Mononuclear cell (primary cell): Measurements from ENCODE around the gene GP1BA. TPM values are rescaled to one million over a fixed set of nuclear protein-coding genes. Genes with fewer than 3 reads are reported as not detected.

Experiments
- H3K27me3 ChIP-seq: 2 replicates; pipeline ENCODE4 v1.6.0; 2011; ENCODE audit warnings: low read length, control low read depth; ENCODE audit not compliant: insufficient read depth
- H3K4me1 ChIP-seq: 2 replicates; pipeline ENCODE4 v1.5.1; 2011; ENCODE audit warnings: mild to moderate bottlenecking, low read length, control low read depth; ENCODE audit not compliant: insufficient read depth
- H3K4me3 ChIP-seq: 2 replicates; pipeline ENCODE4 v1.5.1; 2011; ENCODE audit warnings: mild to moderate bottlenecking, low read length, moderate library complexity
- H3K9me3 ChIP-seq: 2 replicates; pipeline ENCODE4 v1.5.1; 2011; ENCODE audit warnings: low read depth, mild to moderate bottlenecking, control low read depth, low read length
- total RNA-seq: library from RNA; depleted of rRNA; stranded (reverse); fragments of >200 nt; gene quantifications from one replicate; pipeline ENCODE4 v1.2.3, GENCODE V29; 2012

GP1BA gene
- total RNA-seq, 1 donor: 4.2 TPM

DNA sequence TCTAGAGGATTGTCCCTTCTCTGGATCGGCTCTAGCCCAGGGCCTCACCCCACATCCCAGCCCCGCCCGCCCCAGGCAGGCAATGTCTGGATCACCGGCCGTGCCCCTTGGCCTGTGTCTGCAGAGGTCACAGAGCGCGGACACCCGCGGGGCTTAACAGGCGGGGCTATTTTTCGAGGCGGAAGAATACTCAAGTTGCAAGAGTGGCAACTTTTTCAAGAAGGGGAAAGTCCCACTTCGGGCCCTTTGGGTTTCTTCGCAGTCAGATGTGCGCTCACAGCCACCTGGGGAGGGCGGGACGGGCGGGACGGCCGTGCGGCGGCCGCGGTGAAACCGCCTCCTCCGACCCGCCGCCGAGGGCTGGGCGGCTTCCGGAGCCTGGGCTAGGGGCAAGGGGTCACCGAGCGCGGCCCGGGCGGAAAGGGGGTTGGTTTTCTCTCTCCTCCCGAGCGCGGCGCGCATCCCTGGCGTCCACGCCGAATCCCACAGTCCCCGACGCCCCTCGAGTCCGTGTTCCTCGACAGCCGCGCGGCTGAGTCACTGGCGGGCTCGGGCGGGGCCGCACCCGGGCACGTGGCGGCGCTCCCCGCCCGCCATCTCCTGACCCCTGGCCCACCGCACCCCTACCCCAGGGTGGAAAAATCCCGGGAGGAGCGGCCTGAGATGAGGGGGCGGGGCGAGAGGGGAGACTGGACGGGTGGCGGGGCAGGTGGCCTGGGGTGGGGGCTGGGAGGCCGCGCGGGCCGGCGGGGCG, 17.4 kb downstream of the GP1BA start:
- Histone ChIP-seq H3K9me3 (no peaks in the 10 kb centered on the region), H3K4me1 (peaks cover 44% of the 10 kb centered on the region), H3K4me3 (peak overlapping the region; percentile 99), H3K27me3 (no peaks in the 10 kb centered on the region)

DNA sequence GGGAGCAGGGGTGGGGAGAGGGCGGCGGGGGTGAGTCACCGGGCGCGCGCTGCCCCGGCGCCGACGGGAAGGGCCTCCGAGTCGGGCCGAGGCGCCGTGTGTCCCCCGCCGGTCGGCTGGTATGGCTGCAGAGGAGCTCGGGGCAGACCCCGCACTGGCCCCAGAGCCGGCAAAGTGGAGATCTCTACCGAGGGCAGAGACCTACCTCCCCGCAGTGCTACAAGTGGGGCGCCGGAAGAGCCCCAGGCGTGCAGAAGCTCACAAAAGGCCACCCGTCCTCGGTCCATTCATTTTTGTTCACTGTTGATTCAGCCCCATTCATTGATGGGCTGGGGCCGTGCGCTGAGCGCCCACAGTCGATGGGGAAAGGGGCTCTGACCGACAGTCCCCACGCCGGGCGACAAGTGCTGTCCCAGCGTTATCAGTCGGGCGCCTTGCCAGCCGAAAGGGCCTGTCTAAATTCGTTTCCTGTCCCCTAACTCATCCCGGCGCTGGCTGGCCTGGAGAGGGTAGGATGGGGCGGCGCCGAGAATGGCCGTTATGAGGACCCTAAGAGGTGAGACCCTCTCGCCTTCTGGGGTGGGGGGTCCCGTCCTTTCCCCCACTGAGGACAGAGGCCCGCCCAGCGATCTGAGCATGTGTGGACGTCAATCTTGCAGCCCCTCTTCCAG, 18.1 kb downstream of the GP1BA start:
- Histone ChIP-seq H3K9me3 (no peaks in the 10 kb centered on the region), H3K4me3 (peak overlapping the region; percentile 40), H3K27me3 (no peaks in the 10 kb centered on the region), H3K4me1 (peaks cover 37% of the 10 kb centered on the region)

DNA sequence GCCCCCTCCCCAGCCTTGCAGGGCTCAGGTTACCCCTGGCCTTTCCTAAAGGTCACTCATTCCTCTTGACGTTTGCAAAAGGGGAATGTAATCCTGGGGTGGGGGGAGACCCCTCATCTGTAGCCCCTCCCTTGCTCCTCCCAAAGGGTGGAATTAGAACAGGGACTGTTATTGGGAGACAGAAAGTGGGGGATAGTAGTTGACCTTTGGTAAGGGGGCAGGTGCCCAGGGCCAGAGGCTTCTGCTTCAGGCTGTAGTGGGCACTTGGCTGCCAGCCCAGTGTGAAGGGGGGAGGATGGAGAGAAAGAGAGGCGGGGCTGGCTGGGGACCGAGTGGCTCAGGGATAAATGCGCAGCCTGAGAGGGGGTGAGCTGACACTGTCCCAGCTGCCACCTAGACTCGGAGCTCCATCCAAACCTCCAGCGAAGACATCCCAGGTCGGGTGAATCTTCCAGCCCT, 18.7 kb downstream of the GP1BA start, which contains the start of gene ENO3:
TSS of gene ENO3 (plus strand) at position 374 of the 459 bp plus-strand sequence. CDS start 711 bp downstream, outside the sequence.
- Histone ChIP-seq H3K9me3 (no peaks in the 10 kb centered on the region), H3K4me1 (peaks cover 31% of the 10 kb centered on the region), H3K4me3 (peak within 1 kb of the TSS; percentile 40), H3K27me3 (no peaks in the 10 kb centered on the region)

- Histone ChIP-seq H3K27me3 (no peaks in the 10 kb centered on the region), H3K9me3 (no peaks in the 10 kb centered on the region), H3K4me1 (peaks cover 24% of the 10 kb centered on the region), H3K4me3 (no peak overlapping the region)
Measured at GRCh38 chr17:4951486-4951885, 19.4 kb downstream of the GP1BA start.

GRCh38 chr17:4953451-4953961, 21.4 kb downstream of the GP1BA start:
- H3K4me3 ChIP-seq: no peak overlapping the region
- no peaks in the 10 kb centered on the region for H3K9me3 ChIP-seq
- H3K4me1 ChIP-seq: peaks cover 18% of the 10 kb centered on the region
- H3K27me3 ChIP-seq: no peaks in the 10 kb centered on the region

DNA sequence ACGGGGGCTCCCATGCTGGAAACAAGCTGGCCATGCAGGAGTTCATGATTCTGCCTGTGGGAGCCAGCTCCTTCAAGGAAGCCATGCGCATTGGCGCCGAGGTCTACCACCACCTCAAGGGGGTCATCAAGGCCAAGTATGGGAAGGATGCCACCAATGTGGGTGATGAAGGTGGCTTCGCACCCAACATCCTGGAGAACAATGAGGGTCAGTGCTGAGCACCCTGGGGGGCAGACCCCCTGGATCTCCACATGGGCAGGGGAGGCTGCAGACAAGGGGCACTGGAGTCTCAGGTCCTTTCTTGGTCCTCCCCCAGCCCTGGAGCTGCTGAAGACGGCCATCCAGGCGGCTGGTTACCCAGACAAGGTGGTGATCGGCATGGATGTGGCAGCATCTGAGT, 23.0 kb downstream of the GP1BA start:
- H3K4me3 ChIP-seq: no peak overlapping the region
- peaks cover 17% of the 10 kb centered on the region for H3K4me1 ChIP-seq
- H3K27me3 ChIP-seq: no peaks in the 10 kb centered on the region
- H3K9me3 ChIP-seq: no peaks in the 10 kb centered on the region

- no peaks in the 10 kb centered on the region for H3K27me3 ChIP-seq
- H3K4me1 ChIP-seq: peaks cover 2% of the 10 kb centered on the region
- no peaks in the 10 kb centered on the region for H3K9me3 ChIP-seq
- no peak overlapping the region for H3K4me3 ChIP-seq
Measured at GRCh38 chr17:4956493-4957061, 24.5 kb downstream of the GP1BA start.

- Histone ChIP-seq H3K27me3 (no peaks in the 10 kb centered on the region), H3K4me3 (no peak overlapping the region), H3K9me3 (no peaks in the 10 kb centered on the region), H3K4me1 (no peaks in the 10 kb centered on the region)
Measured at GRCh38 chr17:4958102-4958501, 26.0 kb downstream of the GP1BA start.

DNA sequence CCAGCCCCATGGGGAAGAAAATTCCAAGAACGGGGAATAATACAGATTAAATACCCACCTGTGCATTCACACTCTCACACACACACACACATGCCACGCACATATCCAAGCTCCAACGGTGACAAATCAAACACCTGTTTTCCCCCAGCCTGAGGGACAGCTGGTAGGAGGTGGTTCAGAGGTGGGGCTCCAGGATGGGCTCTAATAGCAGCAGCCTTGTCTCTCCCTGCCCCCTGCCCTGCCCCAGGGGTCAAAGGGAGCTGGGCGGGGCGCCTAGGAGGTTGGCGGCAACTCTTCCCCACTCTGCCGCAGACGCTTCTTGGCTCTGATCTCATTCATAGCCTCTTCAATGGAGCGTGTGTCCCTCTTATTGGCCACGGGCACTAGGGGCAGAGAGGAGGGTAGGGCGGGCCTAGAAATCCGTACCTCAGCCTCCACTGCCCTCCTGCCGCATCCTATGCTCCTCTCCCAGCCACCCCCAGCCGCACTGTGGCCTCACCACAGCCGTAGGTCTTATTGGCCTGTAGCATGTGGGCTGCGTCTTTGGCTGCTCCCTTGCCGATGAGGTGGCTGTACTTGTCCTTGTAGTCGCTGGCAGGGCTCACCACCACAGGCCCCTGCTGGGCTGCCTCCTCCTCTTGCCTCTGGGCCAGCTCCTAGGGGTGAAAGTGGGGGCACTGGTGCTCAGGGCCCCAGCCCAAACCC, 27.3 kb downstream of the GP1BA start:
- no peaks in the 10 kb centered on the region for H3K27me3 ChIP-seq
- H3K4me3 ChIP-seq: no peak overlapping the region
- H3K9me3 ChIP-seq: no peaks in the 10 kb centered on the region

GRCh38 chr17:4960279-4960922, 28.3 kb downstream of the GP1BA start:
- Histone ChIP-seq H3K9me3 (no peaks in the 10 kb centered on the region), H3K27me3 (no peaks in the 10 kb centered on the region), H3K4me1 (peaks cover 6% of the 10 kb centered on the region), H3K4me3 (no peak overlapping the region)

More for the DNA sequence above, 27.3 kb downstream of the GP1BA start:
- H3K4me1 ChIP-seq: peaks cover 4% of the 10 kb centered on the region

- no peaks in the 10 kb centered on the region for H3K27me3 ChIP-seq
- H3K4me1 ChIP-seq: peaks cover 43% of the 10 kb centered on the region
- no peak overlapping the region for H3K4me3 ChIP-seq
- H3K9me3 ChIP-seq: no peaks in the 10 kb centered on the region
Measured at GRCh38 chr17:4965311-4965986, 33.4 kb downstream of the GP1BA start.

DNA sequence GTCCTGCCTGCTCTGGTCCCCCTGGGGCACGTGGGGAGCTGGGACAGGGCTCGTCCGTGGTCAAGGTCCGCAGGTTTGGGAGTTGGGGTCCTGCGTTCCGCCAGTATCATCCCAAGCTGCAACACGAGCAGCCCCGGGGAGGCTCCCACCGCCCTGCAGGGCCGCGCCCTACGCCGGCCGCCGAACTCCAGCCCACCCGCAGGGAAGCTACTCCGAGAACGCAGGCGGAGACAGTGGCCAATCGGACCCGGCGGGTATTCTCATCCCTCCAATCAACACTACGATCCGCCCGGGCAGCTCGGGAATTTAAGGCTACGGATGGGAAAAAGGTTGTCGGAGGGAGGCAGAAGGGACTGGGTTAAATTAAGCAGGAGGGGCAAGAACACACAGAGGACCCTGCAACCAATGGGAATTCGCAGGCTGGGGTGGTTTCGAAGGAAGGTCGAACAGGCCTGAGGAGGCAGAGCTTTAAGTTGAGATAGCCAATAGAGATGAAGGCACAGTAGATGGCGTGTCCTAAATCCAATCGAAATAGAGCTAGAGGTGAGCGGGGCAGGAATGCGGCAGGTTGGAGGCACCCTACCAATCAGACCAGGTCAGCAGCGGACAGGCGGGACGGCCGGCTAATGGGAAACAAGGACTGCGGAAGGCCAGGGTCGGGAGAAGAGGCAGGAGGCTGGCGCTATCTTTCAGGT, 34.9 kb downstream of the GP1BA start:
- H3K9me3 ChIP-seq: no peaks in the 10 kb centered on the region
- H3K4me1 ChIP-seq: peaks cover 43% of the 10 kb centered on the region
- no peaks in the 10 kb centered on the region for H3K27me3 ChIP-seq
- peak overlapping the region; percentile 88 for H3K4me3 ChIP-seq
